ENCODE data around the gene SACM1L.

DNA sequence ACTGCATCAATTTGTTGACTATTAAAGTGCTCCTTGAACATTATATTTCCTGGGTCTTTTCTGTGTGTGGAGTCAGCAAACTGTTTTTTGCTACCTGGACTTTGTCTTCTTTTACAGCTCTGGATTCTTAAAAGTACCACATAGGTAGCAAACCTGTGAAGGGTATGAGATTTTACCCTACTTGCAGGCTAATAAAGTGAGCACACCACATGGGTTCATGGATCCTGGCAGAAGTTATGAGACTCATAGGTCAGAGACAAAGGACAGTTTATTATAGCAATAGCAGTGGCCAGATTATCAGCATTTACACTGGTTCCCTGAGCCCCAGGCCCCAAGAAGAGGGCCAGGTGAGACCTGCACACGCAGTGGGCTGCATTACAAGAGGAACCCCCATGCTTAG lies 8.0 kb upstream of the SACM1L start:
- TF ChIP-seq, protein P1, sequence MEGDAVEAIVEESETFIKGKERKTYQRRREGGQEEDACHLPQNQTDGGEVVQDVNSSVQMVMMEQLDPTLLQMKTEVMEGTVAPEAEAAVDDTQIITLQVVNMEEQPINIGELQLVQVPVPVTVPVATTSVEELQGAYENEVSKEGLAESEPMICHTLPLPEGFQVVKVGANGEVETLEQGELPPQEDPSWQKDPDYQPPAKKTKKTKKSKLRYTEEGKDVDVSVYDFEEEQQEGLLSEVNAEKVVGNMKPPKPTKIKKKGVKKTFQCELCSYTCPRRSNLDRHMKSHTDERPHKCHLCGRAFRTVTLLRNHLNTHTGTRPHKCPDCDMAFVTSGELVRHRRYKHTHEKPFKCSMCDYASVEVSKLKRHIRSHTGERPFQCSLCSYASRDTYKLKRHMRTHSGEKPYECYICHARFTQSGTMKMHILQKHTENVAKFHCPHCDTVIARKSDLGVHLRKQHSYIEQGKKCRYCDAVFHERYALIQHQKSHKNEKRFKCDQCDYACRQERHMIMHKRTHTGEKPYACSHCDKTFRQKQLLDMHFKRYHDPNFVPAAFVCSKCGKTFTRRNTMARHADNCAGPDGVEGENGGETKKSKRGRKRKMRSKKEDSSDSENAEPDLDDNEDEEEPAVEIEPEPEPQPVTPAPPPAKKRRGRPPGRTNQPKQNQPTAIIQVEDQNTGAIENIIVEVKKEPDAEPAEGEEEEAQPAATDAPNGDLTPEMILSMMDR (IDR thresholded peaks at IDR 0.05; ENCODE audit: low read depth, low read length, poor library complexity, severe bottlenecking), result no peak
- TF ChIP-seq EZH2phosphoT487 (IDR thresholded peaks at IDR 0.05; ENCODE audit: borderline replicate concordance, low read length), result no peak

Data from DOHH2 (cell line).